PFSK-1 (cell line): ENCODE results near the gene CAMKK2.

Source experiments
- FOXP2 ChIP-seq: optimal IDR thresholded peaks from 2 replicates; pipeline ENCODE3; 2011; ENCODE audit warnings: borderline replicate concordance, control low read depth, inconsistent platforms; ENCODE audit not compliant: insufficient read depth; ENCODE audit errors: extremely low read length, extremely low read depth
- POLR2AphosphoS5 ChIP-seq: IDR thresholded peaks from 2 replicates; pipeline ENCODE4 v1.6.1; 2012; ENCODE audit warnings: low read depth, mild to moderate bottlenecking, control low read depth, low read length, moderate library complexity
- REST ChIP-seq, 2 experiments: IDR thresholded peaks; 2 replicates each; pipeline versions ENCODE4 v1.6.1 to v1.8.0; 2011 to 2012; ENCODE audit warnings: low read depth in 2 of 2, low read length in 2 of 2, control low read depth in 1 of 2, inconsistent platforms in 1 of 2, mild to moderate bottlenecking in 1 of 2, moderate library complexity in 1 of 2; ENCODE audit not compliant: insufficient read depth in 1 of 2
- SIN3A ChIP-seq: IDR thresholded peaks from 2 replicates; pipeline ENCODE4 v1.6.1; 2012; ENCODE audit warnings: mild to moderate bottlenecking, low read length, moderate library complexity, borderline replicate concordance; ENCODE audit not compliant: insufficient read depth
- TAF1 ChIP-seq: IDR thresholded peaks from 2 replicates; pipeline ENCODE4 v1.6.1; 2012; ENCODE audit warnings: low read length, control low read depth, borderline replicate concordance; ENCODE audit not compliant: insufficient read depth

Gene CAMKK2

GRCh38 chr12:121295746-121296617 lies 527 bp downstream of the CAMKK2 start:
- no peak for TF ChIP-seq FOXP2
- TF ChIP-seq TAF1, result no peak
- TF ChIP-seq POLR2AphosphoS5, result no peak
- 0 out of 2 replicates have a peak, but pooled peaks have one; percentile 41 for TF ChIP-seq SIN3A
- no peak for TF ChIP-seq REST (IDR thresholded peaks at IDR 0.05; ENCODE audit: insufficient read depth in 1 of 2, low read depth in 2 of 2, low read length in 2 of 2)

GRCh38 chr12:121295116-121295745 lies 1.3 kb downstream of the CAMKK2 start:
- TF ChIP-seq TAF1, result no peak
- no peak for TF ChIP-seq POLR2AphosphoS5
- no peak for TF ChIP-seq FOXP2
- TF ChIP-seq REST (IDR thresholded peaks at IDR 0.05; ENCODE audit: insufficient read depth in 1 of 2, low read depth in 2 of 2, low read length in 2 of 2), result no peak

- TF ChIP-seq POLR2AphosphoS5, result no peak
- TF ChIP-seq REST (IDR thresholded peaks at IDR 0.05; ENCODE audit: insufficient read depth in 1 of 2, low read depth in 2 of 2, low read length in 2 of 2), result no peak
- TF ChIP-seq FOXP2, result no peak
- TF ChIP-seq TAF1, result no peak
- no peak for TF ChIP-seq SIN3A
Measured at GRCh38 chr12:121294151-121294889, 2.2 kb downstream of the CAMKK2 start.

- TF ChIP-seq TAF1, result no peak
Measured at GRCh38 chr12:121293603-121294002, 2.9 kb downstream of the CAMKK2 start.

GRCh38 chr12:121290410-121290809 lies 6.1 kb downstream of the CAMKK2 start:
- TF ChIP-seq FOXP2, result no peak
- TF ChIP-seq REST (IDR thresholded peaks at IDR 0.05; ENCODE audit: insufficient read depth in 1 of 2, low read depth in 2 of 2, low read length in 2 of 2), result no peak
- TF ChIP-seq TAF1, result no peak
- TF ChIP-seq POLR2AphosphoS5, result no peak
- TF ChIP-seq SIN3A, result no peak
